ENCODE data around the gene STAC3. TPM values are rescaled to one million over a fixed set of nuclear protein-coding genes. Genes with fewer than 3 reads are reported as not detected.

Gene STAC3
- total RNA-seq, 1 donor from 2014 or later, result 6.0 TPM

DNA sequence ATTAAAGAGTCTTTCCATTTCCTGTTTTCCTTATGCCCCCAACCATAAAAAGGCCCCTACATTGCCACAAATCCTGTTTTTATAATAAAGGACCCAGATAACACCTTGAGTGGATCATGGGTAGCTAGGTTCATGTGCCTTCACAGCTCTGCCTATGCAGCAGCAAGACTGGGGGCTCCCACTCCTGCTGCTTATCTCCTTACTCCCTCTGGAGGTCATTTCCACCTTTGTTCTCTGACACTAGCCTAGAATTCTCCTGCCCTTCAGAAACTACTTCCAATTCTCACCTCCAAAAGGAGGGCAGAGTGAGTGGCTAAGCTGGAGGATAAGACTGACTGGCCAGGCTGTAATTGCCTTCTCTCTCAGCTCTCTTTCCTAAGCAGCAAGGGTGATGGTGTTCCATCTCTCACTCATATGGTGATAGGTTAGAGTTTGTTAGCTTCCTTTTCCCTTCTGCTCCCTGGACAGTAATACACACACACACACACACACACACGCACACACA, 20.0 kb upstream of the STAC3 start:
- ATAC-seq, result no peak
- TF ChIP-seq, protein P1, sequence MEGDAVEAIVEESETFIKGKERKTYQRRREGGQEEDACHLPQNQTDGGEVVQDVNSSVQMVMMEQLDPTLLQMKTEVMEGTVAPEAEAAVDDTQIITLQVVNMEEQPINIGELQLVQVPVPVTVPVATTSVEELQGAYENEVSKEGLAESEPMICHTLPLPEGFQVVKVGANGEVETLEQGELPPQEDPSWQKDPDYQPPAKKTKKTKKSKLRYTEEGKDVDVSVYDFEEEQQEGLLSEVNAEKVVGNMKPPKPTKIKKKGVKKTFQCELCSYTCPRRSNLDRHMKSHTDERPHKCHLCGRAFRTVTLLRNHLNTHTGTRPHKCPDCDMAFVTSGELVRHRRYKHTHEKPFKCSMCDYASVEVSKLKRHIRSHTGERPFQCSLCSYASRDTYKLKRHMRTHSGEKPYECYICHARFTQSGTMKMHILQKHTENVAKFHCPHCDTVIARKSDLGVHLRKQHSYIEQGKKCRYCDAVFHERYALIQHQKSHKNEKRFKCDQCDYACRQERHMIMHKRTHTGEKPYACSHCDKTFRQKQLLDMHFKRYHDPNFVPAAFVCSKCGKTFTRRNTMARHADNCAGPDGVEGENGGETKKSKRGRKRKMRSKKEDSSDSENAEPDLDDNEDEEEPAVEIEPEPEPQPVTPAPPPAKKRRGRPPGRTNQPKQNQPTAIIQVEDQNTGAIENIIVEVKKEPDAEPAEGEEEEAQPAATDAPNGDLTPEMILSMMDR (IDR thresholded peaks at IDR 0.05), result no peak
- no peak overlapping the region for H3K4me3 ChIP-seq
- H3K27me3 ChIP-seq, result no peaks in the 10 kb centered on the region
- no peaks in the 10 kb centered on the region for H3K4me1 ChIP-seq
- H3K36me3 ChIP-seq, result peaks cover 83% of the 10 kb centered on the region
- no peak for DNase-seq
- no peak overlapping the region for H3K27ac ChIP-seq
- intact Hi-C loops (cut with DNase I), result no loop called here
- no peaks in the 10 kb centered on the region for H3K9me3 ChIP-seq

DNA sequence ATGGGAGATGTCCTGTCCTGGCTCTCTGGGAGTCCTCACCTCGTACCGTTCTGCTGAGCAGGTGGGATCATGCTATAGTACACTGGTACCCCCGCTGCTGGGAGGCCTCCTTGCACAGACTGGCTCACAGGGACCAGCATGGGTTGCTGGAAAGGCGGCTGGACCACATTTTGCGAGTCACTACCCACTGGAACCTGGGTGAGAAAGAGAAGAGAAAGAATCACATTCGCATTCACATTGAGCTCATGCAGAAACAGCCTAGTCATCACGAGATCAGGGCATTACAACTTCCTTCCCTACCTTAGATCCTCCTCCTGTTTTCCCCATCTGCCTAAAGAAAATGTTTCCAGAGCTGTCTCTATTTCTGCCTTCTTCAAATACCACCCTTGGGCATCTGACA, 17.3 kb upstream of the STAC3 start:
- Histone ChIP-seq H3K36me3 (peaks cover 83% of the 10 kb centered on the region), H3K4me3 (no peak overlapping the region), H3K4me1 (no peaks in the 10 kb centered on the region), H3K27me3 (no peaks in the 10 kb centered on the region), H3K9me3 (no peaks in the 10 kb centered on the region), H3K27ac (no peak overlapping the region)
- ATAC-seq, result peak; percentile 41
- intact Hi-C loops (cut with DNase I), result loop anchor here (10.0 kb wide), 1 partner anchor 187 kb away; the partner anchor contains the start of genes GLI1 and INHBE
- no peak for DNase-seq
- TF ChIP-seq, protein P1 (IDR thresholded peaks at IDR 0.05), result no peak

DNA sequence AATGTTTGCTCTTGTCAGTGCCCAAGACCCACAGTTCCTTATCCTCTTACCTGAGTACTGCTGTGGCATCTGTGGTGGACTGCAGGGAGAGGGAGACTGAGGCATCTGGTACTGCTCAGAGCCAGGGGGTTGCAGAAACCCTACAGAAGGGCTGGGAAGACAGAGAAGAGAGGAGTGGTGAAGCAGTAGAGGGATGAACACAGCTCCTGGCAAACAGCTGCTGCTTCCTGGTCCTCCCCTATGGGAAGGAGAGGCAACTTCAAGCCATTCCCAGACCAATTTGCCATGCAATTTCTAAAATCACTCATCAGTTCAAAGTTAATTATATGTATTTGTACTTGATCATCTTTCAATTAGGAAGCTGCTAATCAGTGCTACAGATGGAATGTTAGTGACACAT, 15.7 kb upstream of the STAC3 start:
- no peak overlapping the region for H3K4me3 ChIP-seq
- peaks cover 76% of the 10 kb centered on the region for H3K36me3 ChIP-seq
- H3K27ac ChIP-seq, result no peak overlapping the region
- no peaks in the 10 kb centered on the region for H3K9me3 ChIP-seq
- no peaks in the 10 kb centered on the region for H3K27me3 ChIP-seq
- H3K4me1 ChIP-seq, result no peaks in the 10 kb centered on the region
- no peak for DNase-seq
- no peak for ATAC-seq
- intact Hi-C loops (cut with DNase I), result loop anchor here (10.0 kb wide), 1 partner anchor 188 kb away; the partner anchor contains the start of genes GLI1 and INHBE
- TF ChIP-seq, protein P1 (IDR thresholded peaks at IDR 0.05), result no peak

DNA sequence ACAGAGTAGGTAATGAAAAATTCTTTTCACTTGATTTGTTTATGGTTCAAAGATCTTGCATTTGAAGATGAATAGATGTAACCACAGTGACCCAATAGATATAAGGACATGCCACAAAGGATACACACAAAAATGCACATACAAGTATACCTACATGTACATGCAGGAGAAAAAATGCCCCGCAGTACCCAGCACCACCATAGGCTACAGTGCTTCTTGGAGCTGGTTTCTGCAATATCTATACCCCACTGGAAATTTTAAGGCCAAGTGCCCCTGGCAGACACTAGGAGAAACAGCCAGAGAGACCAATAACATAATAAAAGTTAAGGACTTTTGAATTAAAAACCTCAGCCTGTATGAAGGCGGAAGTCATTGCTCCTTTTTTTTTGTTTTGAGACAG, 12.1 kb upstream of the STAC3 start:
- H3K27me3 ChIP-seq, result no peaks in the 10 kb centered on the region
- no peaks in the 10 kb centered on the region for H3K9me3 ChIP-seq
- DNase-seq (no peak), ATAC-seq (no peak)
- TF ChIP-seq, protein P1 (IDR thresholded peaks at IDR 0.05), result no peak
- intact Hi-C loops (cut with DNase I), result loop anchor here (10.0 kb wide), 1 partner anchor 192 kb away; the partner anchor contains the start of genes GLI1 and INHBE
- no peak overlapping the region for H3K27ac ChIP-seq
- no peak overlapping the region for H3K4me3 ChIP-seq
- no peaks in the 10 kb centered on the region for H3K4me1 ChIP-seq
- H3K36me3 ChIP-seq, result peaks cover 75% of the 10 kb centered on the region

DNA sequence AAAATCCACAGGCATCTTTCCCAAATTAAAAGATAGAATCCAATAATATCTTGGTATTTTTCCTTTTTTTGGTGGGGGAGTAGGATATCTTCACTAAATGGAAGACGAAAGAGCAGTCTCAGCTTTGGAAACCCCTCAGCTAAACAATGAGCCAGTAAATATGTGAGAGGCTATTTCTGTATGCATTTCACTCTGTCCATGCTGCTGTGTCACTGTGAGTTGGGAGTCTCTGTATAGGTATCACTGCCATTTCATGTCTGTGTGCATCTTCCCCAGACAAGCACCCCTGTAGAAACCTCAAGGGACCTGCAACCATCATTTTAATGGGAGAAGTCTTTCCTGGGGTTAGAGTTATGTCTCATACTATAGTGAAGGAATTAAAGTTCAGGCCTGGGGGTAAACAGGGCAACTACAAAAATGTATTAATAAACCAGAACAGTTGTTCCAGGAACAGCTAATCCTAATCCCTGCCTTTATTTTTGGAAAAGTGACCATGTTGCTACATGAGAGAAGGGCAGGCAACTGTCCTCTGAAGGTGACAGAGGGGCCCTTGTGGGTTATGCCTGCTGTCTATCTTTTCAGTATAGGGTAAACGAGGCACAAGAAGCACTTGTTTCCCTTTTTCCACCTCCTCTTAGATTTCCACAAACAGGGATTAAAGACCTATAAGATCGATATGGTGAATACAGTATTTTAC, 11.3 kb upstream of the STAC3 start:
- Histone ChIP-seq H3K4me3 (no peak overlapping the region), H3K36me3 (peaks cover 75% of the 10 kb centered on the region), H3K9me3 (no peaks in the 10 kb centered on the region), H3K27me3 (no peaks in the 10 kb centered on the region), H3K4me1 (no peaks in the 10 kb centered on the region), H3K27ac (no peak overlapping the region)
- DNase-seq (no peak), ATAC-seq (no peak)
- TF ChIP-seq, protein P1 (IDR thresholded peaks at IDR 0.05), result no peak
- intact Hi-C loops (cut with DNase I), result loop anchor here (10.0 kb wide), 1 partner anchor 193 kb away; the partner anchor contains the start of genes GLI1 and INHBE
